Measurements from ENCODE around the gene SAMD14.

Gene SAMD14

DNA sequence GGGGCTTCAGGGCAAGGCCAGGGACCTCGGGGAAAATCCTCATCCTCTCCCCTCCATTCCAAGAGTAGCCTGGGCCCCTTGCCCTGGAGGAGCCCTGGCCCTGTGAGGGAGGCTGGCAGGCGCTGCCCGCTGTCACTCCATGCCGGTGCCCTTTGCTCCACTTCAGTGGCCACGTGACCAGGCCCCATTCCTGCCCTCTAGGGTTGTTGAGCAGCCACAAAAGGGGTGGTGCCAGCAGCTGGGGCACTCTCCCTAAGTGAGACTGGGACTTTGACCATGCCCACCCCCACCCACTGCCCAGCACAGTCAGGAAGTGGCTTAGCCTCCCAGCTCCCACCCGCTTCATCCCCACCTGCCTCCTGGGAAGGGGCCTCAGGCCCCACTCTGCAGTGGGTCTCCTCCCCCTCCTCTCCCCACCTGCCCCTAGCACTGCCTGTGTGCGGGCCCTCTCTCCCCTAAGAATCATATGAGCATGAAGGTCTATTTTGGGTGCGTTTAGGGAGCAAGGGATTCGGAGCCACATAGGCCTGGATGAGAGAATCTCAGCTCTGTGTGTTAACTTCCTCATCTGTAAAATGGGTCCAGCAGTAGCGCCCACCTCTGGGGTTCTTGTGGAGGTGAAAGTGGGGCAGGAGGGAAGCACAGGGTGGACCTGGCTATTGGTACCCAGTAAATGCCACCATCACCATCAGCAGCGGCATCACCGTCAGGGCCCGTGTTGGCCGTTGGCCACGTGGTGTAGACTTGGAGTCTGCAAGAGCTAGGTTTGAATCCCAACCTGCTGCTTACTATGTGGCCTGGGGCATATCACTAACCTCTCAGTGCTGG, 27.6 kb downstream of the SAMD14 start:
- H3K27ac ChIP-seq: no peak overlapping the region
- no peak for TF ChIP-seq CTCF (conservative IDR thresholded peaks at IDR 0.05)
- TF ChIP-seq ZFX (IDR thresholded peaks at IDR 0.05): no peak

GRCh38 chr17:50101346-50102163, 28.4 kb downstream of the SAMD14 start:
- no peak overlapping the region for H3K27ac ChIP-seq
- TF ChIP-seq ZFX (IDR thresholded peaks at IDR 0.05) (no peak), CTCF (conservative IDR thresholded peaks at IDR 0.05) (no peak)

GRCh38 chr17:50100921-50101345, 29.0 kb downstream of the SAMD14 start:
- no peak for TF ChIP-seq ZFX (IDR thresholded peaks at IDR 0.05)
- no peak for TF ChIP-seq CTCF (conservative IDR thresholded peaks at IDR 0.05)
- H3K27ac ChIP-seq: no peak overlapping the region

GRCh38 chr17:50100480-50100883, 29.5 kb downstream of the SAMD14 start:
- no peak overlapping the region for H3K27ac ChIP-seq
- TF ChIP-seq ZFX (IDR thresholded peaks at IDR 0.05): no peak
- no peak for TF ChIP-seq CTCF (conservative IDR thresholded peaks at IDR 0.05)

DNA sequence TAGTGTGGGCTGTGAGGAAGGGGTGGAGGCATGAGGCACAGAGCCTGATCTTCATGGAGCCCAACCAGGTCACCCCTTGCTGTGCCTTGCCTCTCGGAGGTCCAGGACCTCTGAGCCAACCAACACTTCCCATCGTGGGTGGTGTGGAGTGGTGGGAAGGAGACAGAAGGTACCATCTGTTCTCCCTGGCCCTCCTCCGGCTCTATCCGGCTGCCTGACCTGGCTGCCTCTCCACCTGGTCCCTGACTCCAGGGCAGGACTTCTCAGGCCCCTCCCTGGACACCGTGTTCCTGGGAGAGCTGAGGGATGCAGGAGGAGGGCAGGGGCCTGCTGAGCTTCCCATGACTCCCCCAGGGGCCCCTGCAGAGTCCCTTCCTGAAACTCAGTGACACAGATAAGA, 31.0 kb downstream of the SAMD14 start:
- no peak for TF ChIP-seq CTCF (conservative IDR thresholded peaks at IDR 0.05)
- no peak for TF ChIP-seq ZFX (IDR thresholded peaks at IDR 0.05)
- H3K27ac ChIP-seq: no peak overlapping the region

GRCh38 chr17:50098583-50098982, 31.4 kb downstream of the SAMD14 start:
- no peak overlapping the region for H3K27ac ChIP-seq
- TF ChIP-seq ZFX (IDR thresholded peaks at IDR 0.05): no peak
- no peak for TF ChIP-seq CTCF (conservative IDR thresholded peaks at IDR 0.05)

- TF ChIP-seq ZFX (IDR thresholded peaks at IDR 0.05) (no peak), CTCF (conservative IDR thresholded peaks at IDR 0.05) (no peak)
- no peak overlapping the region for H3K27ac ChIP-seq
These were observed 32.0 kb downstream of the SAMD14 start for GRCh38 chr17:50097926-50098325.

All from C4-2B (cell line).